Left lung (tissue), 10 donors: Measurements from ENCODE around the gene PORCN. TPM values are rescaled to one million over a fixed set of nuclear protein-coding genes. Genes with fewer than 3 reads are reported as not detected.

Source experiments
- ATAC-seq: fragments of 200-7000 bp; cut with Tn5 transposase; one replicate; pipeline ENCODE4 v1.9.1; 2020; ENCODE audit warnings: moderate library complexity
- DNase-seq, 4 donors: peaks; one replicate each; pipeline ENCODE4 v3.0.0-alpha.2; 2013 to 2020
- H3K27ac ChIP-seq, 2 donors: fragments of 200-600 bp; sonication (generic) in 1 of 2; one replicate each; pipeline versions ENCODE4 v1.5.0 to v1.8.0; 2020 to 2021
- H3K27me3 ChIP-seq, 2 donors: fragments of 200-600 bp; sonication (generic) in 1 of 2; one replicate each; pipeline versions ENCODE4 v1.5.0 to v1.8.0; 2020 to 2021
- H3K36me3 ChIP-seq, 2 donors: fragments of 200-600 bp; sonication (generic) in 1 of 2; one replicate each; pipeline versions ENCODE4 v1.5.0 to v1.8.0; 2020 to 2021
- H3K4me1 ChIP-seq, 2 donors: fragments of 200-600 bp; one replicate each; pipeline ENCODE4 v1.8.0; 2021
- H3K4me3 ChIP-seq, 2 donors: fragments of 200-600 bp; sonication (generic) in 1 of 2; one replicate each; pipeline versions ENCODE4 v1.5.0 to v1.8.0; 2020 to 2021; ENCODE audit warnings: mild to moderate bottlenecking in 1 of 2
- H3K9me3 ChIP-seq, 2 donors: fragments of 200-600 bp; sonication (generic) in 1 of 2; one replicate each; pipeline versions ENCODE4 v1.5.0 to v1.8.0; 2020 to 2021
- intact Hi-C, 2 donors: fragments of 100-400 bp; cut with DNase I; formaldehyde crosslinking; loops; one replicate each; pipeline versions ENCODE4 v1.11.2 to v1.14.2; 2022
- polyA plus RNA-seq, 6 donors: library from polyadenylated mRNA; unstranded; fragments of 120-200 nt; gene quantifications; one replicate each; pipeline ENCODE4 v1.2.1, GENCODE V29; 2013; ENCODE audit not compliant: insufficient read length in 6 of 6
- total RNA-seq, 2 donors: library from RNA; stranded (reverse); fragmentation: NEBNext Ultra II Directional; extraction: Animal tissue kit (Norgen Biotek cat#: 25700); gene quantifications; one replicate each; pipeline ENCODE4 v1.2.1, GENCODE V29; 2021
- TF ChIP-seq, protein P1 (sequence below), 2 donors: fragments of 200-600 bp; sonication (generic) in 1 of 2; IDR thresholded peaks; one replicate each; pipeline versions ENCODE4 v1.5.0 to v1.8.0; 2021; ENCODE audit warnings: antibody characterized with exemption in 2 of 2
- donor health status: DM: no; HTN: yes; CAD: no.
- donor health status: DM: no; HTN: no; CAD: no.

The PORCN gene
- total and polyA plus RNA-seq, 8 donors: 6.7 to 12.2 (median 8.7) TPM

DNA sequence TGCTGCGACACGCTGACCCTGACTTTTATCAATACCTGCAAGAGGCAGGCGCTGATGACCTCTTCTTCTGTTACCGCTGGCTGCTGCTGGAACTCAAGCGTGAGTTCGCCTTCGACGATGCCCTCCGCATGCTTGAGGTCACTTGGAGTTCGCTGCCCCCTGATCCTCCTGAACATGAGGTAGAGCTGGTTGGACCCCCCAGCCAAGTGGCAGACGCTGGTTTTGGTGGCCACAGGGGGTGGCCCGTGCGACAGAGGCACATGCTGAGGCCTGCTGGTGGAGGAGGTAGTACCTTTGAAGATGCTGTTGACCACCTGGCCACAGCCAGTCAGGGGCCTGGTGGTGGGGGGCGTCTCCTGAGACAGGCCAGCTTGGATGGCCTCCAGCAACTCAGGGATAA, 51.3 kb downstream of the PORCN start:
- peaks cover 0 to 45% of the 10 kb centered on the region in 2 donors for H3K36me3 ChIP-seq
- ATAC-seq (no peak), DNase-seq (no peak)
- no peaks in the 10 kb centered on the region for H3K27me3 ChIP-seq
- no peak overlapping the region for H3K27ac ChIP-seq
- no peak overlapping the region for H3K4me3 ChIP-seq
- intact Hi-C loops: no loop called here
- H3K4me1 ChIP-seq: no peaks in the 10 kb centered on the region
- TF ChIP-seq, protein P1, sequence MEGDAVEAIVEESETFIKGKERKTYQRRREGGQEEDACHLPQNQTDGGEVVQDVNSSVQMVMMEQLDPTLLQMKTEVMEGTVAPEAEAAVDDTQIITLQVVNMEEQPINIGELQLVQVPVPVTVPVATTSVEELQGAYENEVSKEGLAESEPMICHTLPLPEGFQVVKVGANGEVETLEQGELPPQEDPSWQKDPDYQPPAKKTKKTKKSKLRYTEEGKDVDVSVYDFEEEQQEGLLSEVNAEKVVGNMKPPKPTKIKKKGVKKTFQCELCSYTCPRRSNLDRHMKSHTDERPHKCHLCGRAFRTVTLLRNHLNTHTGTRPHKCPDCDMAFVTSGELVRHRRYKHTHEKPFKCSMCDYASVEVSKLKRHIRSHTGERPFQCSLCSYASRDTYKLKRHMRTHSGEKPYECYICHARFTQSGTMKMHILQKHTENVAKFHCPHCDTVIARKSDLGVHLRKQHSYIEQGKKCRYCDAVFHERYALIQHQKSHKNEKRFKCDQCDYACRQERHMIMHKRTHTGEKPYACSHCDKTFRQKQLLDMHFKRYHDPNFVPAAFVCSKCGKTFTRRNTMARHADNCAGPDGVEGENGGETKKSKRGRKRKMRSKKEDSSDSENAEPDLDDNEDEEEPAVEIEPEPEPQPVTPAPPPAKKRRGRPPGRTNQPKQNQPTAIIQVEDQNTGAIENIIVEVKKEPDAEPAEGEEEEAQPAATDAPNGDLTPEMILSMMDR (IDR thresholded peaks at IDR 0.05): no peak
- H3K9me3 ChIP-seq: no peaks in the 10 kb centered on the region

DNA sequence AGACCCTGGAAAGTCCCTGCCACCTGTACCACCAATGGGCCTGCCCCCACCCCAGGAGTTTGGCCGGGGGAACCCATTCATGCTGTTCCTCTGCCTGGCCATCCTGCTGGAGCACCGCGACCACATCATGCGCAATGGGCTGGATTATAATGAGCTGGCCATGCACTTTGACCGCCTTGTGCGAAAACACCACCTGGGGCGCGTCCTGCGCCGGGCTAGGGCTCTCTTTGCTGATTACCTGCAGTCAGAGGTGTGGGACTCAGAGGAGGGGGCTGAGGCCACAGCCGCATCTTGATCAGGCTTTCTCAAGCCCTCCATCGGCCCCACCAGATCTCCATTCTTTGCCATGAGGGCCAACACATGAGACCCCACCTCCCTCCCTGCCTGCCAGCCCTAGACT, 51.9 kb downstream of the PORCN start:
- intact Hi-C loops: no loop called here
- Histone ChIP-seq H3K36me3 (peaks cover 0 to 38% of the 10 kb centered on the region in 2 donors), H3K4me1 (no peaks in the 10 kb centered on the region), H3K27me3 (no peaks in the 10 kb centered on the region), H3K9me3 (no peaks in the 10 kb centered on the region), H3K4me3 (no peak overlapping the region), H3K27ac (no peak overlapping the region)
- no peak for DNase-seq
- TF ChIP-seq, protein P1 (IDR thresholded peaks at IDR 0.05): no peak
- no peak for ATAC-seq

DNA sequence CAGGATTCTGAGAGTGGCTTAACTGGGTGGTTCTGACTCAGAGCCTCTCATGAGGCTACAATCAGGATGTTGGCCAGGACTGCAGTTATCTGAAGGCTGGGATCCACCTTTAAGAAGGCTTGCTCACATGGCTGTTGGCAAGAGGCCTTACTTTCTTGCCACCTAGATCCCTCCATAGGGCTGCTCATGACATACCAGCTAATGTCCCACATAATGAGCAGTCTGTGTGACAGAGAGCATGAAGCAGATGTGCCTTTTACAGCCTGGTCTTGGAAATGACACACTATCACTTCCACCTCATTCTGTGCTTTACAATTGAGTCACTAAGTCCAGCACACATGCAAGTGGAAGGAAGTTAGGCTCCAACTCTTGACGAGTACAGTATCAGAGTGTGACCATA, 61.2 kb downstream of the PORCN start:
- Histone ChIP-seq H3K27me3 (no peaks in the 10 kb centered on the region), H3K27ac (no peak overlapping the region), H3K36me3 (no peaks in the 10 kb centered on the region), H3K4me1 (no peaks in the 10 kb centered on the region), H3K9me3 (no peaks in the 10 kb centered on the region), H3K4me3 (no peak overlapping the region)
- no peak for DNase-seq
- TF ChIP-seq, protein P1 (IDR thresholded peaks at IDR 0.05): no peak
- no peak for ATAC-seq
- intact Hi-C loops: no loop called here

Other genes with a start within 250 kb of the PORCN start
- not detected for gene SSX3, start 152.3 kb upstream of the PORCN start, total RNA-seq
- gene SSX3, start 152.3 kb upstream of the PORCN start, polyA plus RNA-seq: not detected
- gene SSX4, start 125.5 kb upstream of the PORCN start, total RNA-seq: not detected
- not detected for gene SSX4, start 125.5 kb upstream of the PORCN start, polyA plus RNA-seq
- gene SSX4B, start 97.0 kb upstream of the PORCN start, total RNA-seq: not detected
- gene SSX4B, start 97.0 kb upstream of the PORCN start, polyA plus RNA-seq: not detected
- gene SLC38A5, start 38.7 kb upstream of the PORCN start, total RNA-seq: 10 to 100 TPM; 21.2 to 70.7 TPM
- 10 to 100 TPM; 33.5 to 68.9 (median 38.6) TPM for gene SLC38A5, start 38.7 kb upstream of the PORCN start, polyA plus RNA-seq
- 10 to 100 TPM; 33.7 to 46.6 TPM for gene FTSJ1, start 32.8 kb upstream of the PORCN start, total RNA-seq
- gene FTSJ1, start 32.8 kb upstream of the PORCN start, polyA plus RNA-seq: 10 to 100 TPM; 36.0 to 46.3 (median 38.8) TPM
- gene EBP, start 12.8 kb downstream of the PORCN start, total RNA-seq: 100 to 1,000 TPM in 1 of 2 donors, 10 to 100 TPM in 1; 74.2 to 200 TPM
- gene EBP, start 12.8 kb downstream of the PORCN start, polyA plus RNA-seq: 10 to 100 TPM; 32.6 to 40.6 (median 33.4) TPM
- gene TBC1D25, start 30.7 kb downstream of the PORCN start, total RNA-seq: 10 to 100 TPM; 11.8 to 15.2 TPM
- gene TBC1D25, start 30.7 kb downstream of the PORCN start, polyA plus RNA-seq: 10 to 100 TPM in 2 of 6 donors, 1 to 10 TPM in 4; 8.7 to 10.9 (median 9.4) TPM
- gene RBM3, start 65.5 kb downstream of the PORCN start, total RNA-seq: 100 to 1,000 TPM in 1 of 2 donors, 10 to 100 TPM in 1; 82.3 to 217 TPM
- gene RBM3, start 65.5 kb downstream of the PORCN start, polyA plus RNA-seq: 100 to 1,000 TPM; 350 to 454 (median 390) TPM
- gene WDR13, start 88.5 kb downstream of the PORCN start, total RNA-seq: 100 to 1,000 TPM; 108 to 114 TPM
- 100 to 1,000 TPM in 5 of 6 donors, 10 to 100 TPM in 1; 97.5 to 145 (median 112) TPM for gene WDR13, start 88.5 kb downstream of the PORCN start, polyA plus RNA-seq
- 10 to 100 TPM; 16.4 to 49.1 TPM for gene WAS, start 174.8 kb downstream of the PORCN start, total RNA-seq
- 1 to 10 TPM; 4.1 to 5.1 (median 4.3) TPM for gene WAS, start 174.8 kb downstream of the PORCN start, polyA plus RNA-seq
- gene SUV39H1, start 187.7 kb downstream of the PORCN start, total RNA-seq: 1 to 10 TPM; 5.0 to 6.2 TPM
- 1 to 10 TPM; 6.0 to 8.4 (median 6.7) TPM for gene SUV39H1, start 187.7 kb downstream of the PORCN start, polyA plus RNA-seq